NCI-H128 (cell line): Measurements from ENCODE around the gene TSEN2.
"Not testable (repeated sequence)": the region's sequence is repeated elsewhere in the genome, so short reads cannot be mapped to it uniquely, and the experiment has no call there.

ENCODE experiments used
- DNase-seq: peaks from one replicate; lab custom pipeline; 2025; ENCODE audit not compliant: unreplicated experiment; lab: John Stamatoyannopoulos, UW

The TSEN2 gene

GRCh38 chr3:12451960-12452359 is 32.3 kb upstream of the TSEN2 start:
- DNase-seq = no peak

- DNase-seq = no peak
These were observed 31.6 kb upstream of the TSEN2 start for GRCh38 chr3:12452361-12453330.

- no peak for DNase-seq
These were observed 30.0 kb upstream of the TSEN2 start for GRCh38 chr3:12454076-12454815.

GRCh38 chr3:12454816-12455121 is 29.5 kb upstream of the TSEN2 start:
- DNase-seq = no peak

- no peak for DNase-seq
These were observed 28.5 kb upstream of the TSEN2 start for GRCh38 chr3:12455740-12456139.

GRCh38 chr3:12456441-12456840 is 27.8 kb upstream of the TSEN2 start:
- DNase-seq = no peak

- not testable (repeated sequence) for DNase-seq
These were observed 26.9 kb upstream of the TSEN2 start for GRCh38 chr3:12457380-12457779.

- DNase-seq = no peak
These were observed 25.4 kb upstream of the TSEN2 start for GRCh38 chr3:12458901-12459300.

- DNase-seq = no peak
These were observed 24.2 kb upstream of the TSEN2 start for GRCh38 chr3:12460127-12460526.

GRCh38 chr3:12461097-12461649 is 23.1 kb upstream of the TSEN2 start:
- no peak for DNase-seq

GRCh38 chr3:12462159-12462947 is 21.9 kb upstream of the TSEN2 start:
- DNase-seq = no peak

- no peak for DNase-seq
These were observed 20.6 kb upstream of the TSEN2 start for GRCh38 chr3:12463686-12464085.

GRCh38 chr3:12464181-12464580 is 20.1 kb upstream of the TSEN2 start:
- no peak for DNase-seq

GRCh38 chr3:12465151-12465835 is 19.0 kb upstream of the TSEN2 start:
- no peak for DNase-seq

GRCh38 chr3:12465836-12466225 is 18.4 kb upstream of the TSEN2 start:
- no peak for DNase-seq

- DNase-seq = no peak
These were observed 16.5 kb upstream of the TSEN2 start for GRCh38 chr3:12467746-12468145.

- no peak for DNase-seq
These were observed 16.0 kb upstream of the TSEN2 start for GRCh38 chr3:12468276-12468675.

- no peak for DNase-seq
These were observed 15.5 kb upstream of the TSEN2 start for GRCh38 chr3:12468757-12469156.

GRCh38 chr3:12469222-12469621 is 15.1 kb upstream of the TSEN2 start:
- not testable (repeated sequence) for DNase-seq

GRCh38 chr3:12470111-12470510 is 14.2 kb upstream of the TSEN2 start:
- no peak for DNase-seq

- no peak for DNase-seq
These were observed 13.6 kb upstream of the TSEN2 start for GRCh38 chr3:12470680-12471079.
